Thyroid gland (tissue), 4 donors: ENCODE data around the gene FAM83C. TPM values are rescaled to one million over a fixed set of nuclear protein-coding genes. Genes with fewer than 3 reads are reported as not detected.

Source experiments
- DNase-seq, 2 donors: peaks; one replicate each; pipeline ENCODE4 v3.0.0-alpha.2; 2019
- H3K27ac ChIP-seq, 3 donors: fragments of 200-600 bp; sonication (generic); 1 replicate in 2 of 3; 2 replicates in 1 of 3; pipeline ENCODE4 v1.5.1; 2016 to 2019; ENCODE audit warnings: mild to moderate bottlenecking in 1 of 3, moderate library complexity in 1 of 3
- H3K27me3 ChIP-seq: fragments of 200-600 bp; sonication (generic); one replicate; pipeline ENCODE4 v1.5.1; 2019
- H3K36me3 ChIP-seq, 2 donors: fragments of 200-600 bp; sonication (generic); one replicate each; pipeline ENCODE4 v1.5.1; 2016 to 2019
- H3K4me1 ChIP-seq, 2 donors: fragments of 200-600 bp; sonication (generic); one replicate each; pipeline ENCODE4 v1.5.1; 2017 to 2019
- H3K4me3 ChIP-seq, 3 donors: fragments of 200-600 bp; sonication (generic); replicated peaks in 1 of 3; 1 replicate in 2 of 3; 2 replicates in 1 of 3; pipeline ENCODE4 v1.5.1; 2016; ENCODE audit warnings: mild to moderate bottlenecking in 1 of 3
- H3K9me3 ChIP-seq: fragments of 200-600 bp; sonication (generic); one replicate; pipeline ENCODE4 v1.5.1; 2017
- CTCF ChIP-seq, 6 experiments: fragments of 200-600 bp in 3 of 6; fragments of 450-650 bp in 3 of 6; sonication (generic) in 3 of 6; IDR thresholded peaks; one replicate each; pipeline ENCODE4 v1.5.1; 2016 to 2019; ENCODE audit warnings: antibody characterized with exemption in 6 of 6, mild to moderate bottlenecking in 2 of 6, inconsistent platforms in 1 of 6, moderate library complexity in 1 of 6
- POLR2A ChIP-seq, 2 donors: fragments of 450-650 bp; IDR thresholded peaks; one replicate each; pipeline ENCODE4 v1.6.1; 2017; ENCODE audit warnings: antibody characterized with exemption in 2 of 2, mild to moderate bottlenecking in 2 of 2, moderate library complexity in 1 of 2
- WGBS, 2 donors: methylation state at CpG; one replicate each; pipeline ENCODE4 v1.1.5; 2017; 5-methylcytosine and 5-hydroxymethylcytosine counted together
- intact Hi-C: fragments of 100-400 bp; cut with DNase I; formaldehyde crosslinking; loops from one replicate; pipeline ENCODE4 v1.15.1; 2023
- total RNA-seq, 4 donors: library from RNA; depleted of rRNA; stranded (reverse); fragments of >200 nt; gene quantifications; one replicate each; pipeline ENCODE4 v1.2.3, GENCODE V29; 2016

FAM83C gene
- total RNA-seq, 4 donors from 2014 or later = not detected

DNA sequence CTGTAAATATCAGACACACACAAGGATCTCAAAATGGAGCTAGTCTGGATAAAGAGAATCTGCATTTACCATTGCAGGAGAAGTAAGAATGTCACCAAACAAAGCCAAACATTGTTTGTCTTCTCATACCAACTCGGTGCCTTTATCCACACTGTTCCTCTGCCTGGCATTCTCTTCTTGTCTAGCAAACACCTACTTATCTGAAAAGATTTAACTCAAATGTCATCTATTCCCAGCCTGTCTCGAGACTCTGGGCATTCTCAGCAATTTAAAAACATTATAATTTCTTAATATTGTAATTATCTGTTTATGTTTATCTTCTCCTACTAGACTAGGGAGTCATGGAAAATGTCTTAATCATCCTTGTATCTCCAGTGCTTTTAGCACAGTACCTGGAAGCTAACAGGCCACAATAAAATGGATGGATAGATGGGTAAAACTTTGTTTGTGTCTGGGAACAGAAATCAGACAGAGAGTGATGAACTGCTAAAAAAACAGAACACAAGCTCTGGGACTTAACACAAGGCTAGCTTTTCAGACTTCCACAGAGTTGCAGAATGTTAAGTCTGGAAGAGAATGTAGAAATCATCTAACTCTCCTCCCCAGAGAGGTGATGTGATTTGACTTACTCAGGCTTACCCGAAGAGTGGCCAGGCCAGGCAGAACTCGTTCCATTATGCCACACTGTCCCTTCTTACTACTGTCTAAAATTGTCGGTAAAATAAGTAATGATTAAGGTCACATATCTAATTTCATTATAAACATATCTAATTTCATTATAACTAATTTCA is 42.3 kb upstream of the FAM83C start:
- Histone ChIP-seq H3K4me3 (no peak overlapping the region), H3K4me1 (peaks cover 15 to 16% of the 10 kb centered on the region in 2 donors), H3K9me3 (no peaks in the 10 kb centered on the region), H3K36me3 (no peaks in the 10 kb centered on the region), H3K27me3 (no peaks in the 10 kb centered on the region), H3K27ac (peak overlapping the region; percentile 46 to 64 (median 55))
- TF ChIP-seq POLR2A (IDR thresholded peaks at IDR 0.05) (no peak), CTCF (IDR thresholded peaks at IDR 0.05) (no peak)
- intact Hi-C loops = no loop called here
- 59 to 64% methylated on average over 5 of the region's 5 CpGs for WGBS, 2 donors
- DNase-seq = no peak

- peak overlapping the region; percentile 46 to 64 (median 55) for H3K27ac ChIP-seq
- 14 to 39% methylated on average over 4 of the region's 4 CpGs for WGBS, 2 donors
These were observed 41.4 kb upstream of the FAM83C start for GRCh38 chr20:35333606-35334005.

GRCh38 chr20:35332540-35333200 is 40.4 kb upstream of the FAM83C start:
- TF ChIP-seq CTCF (IDR thresholded peaks at IDR 0.05) = no peak
- TF ChIP-seq POLR2A (IDR thresholded peaks at IDR 0.05) = no peak
- peaks cover 16 to 17% of the 10 kb centered on the region in 2 donors for H3K4me1 ChIP-seq
- peak overlapping the region in 1 of 3 donors; percentile 11 for H3K27ac ChIP-seq
- H3K36me3 ChIP-seq = no peaks in the 10 kb centered on the region
- no peaks in the 10 kb centered on the region for H3K27me3 ChIP-seq
- no peak for DNase-seq
- WGBS, 2 donors = 90 to 96% methylated on average over 5 of the region's 5 CpGs
- H3K4me3 ChIP-seq = no peak overlapping the region
- intact Hi-C loops = no loop called here
- H3K9me3 ChIP-seq = no peaks in the 10 kb centered on the region

More at GRCh38 chr20:35333606-35334005, 41.4 kb upstream of the FAM83C start:
- intact Hi-C loops = no loop called here
- H3K9me3 ChIP-seq = no peaks in the 10 kb centered on the region
- peaks cover 15 to 16% of the 10 kb centered on the region in 2 donors for H3K4me1 ChIP-seq
- no peak overlapping the region for H3K4me3 ChIP-seq
- TF ChIP-seq POLR2A (IDR thresholded peaks at IDR 0.05) (no peak), CTCF (IDR thresholded peaks at IDR 0.05) (no peak)
- no peak for DNase-seq
- H3K36me3 ChIP-seq = no peaks in the 10 kb centered on the region
- H3K27me3 ChIP-seq = no peaks in the 10 kb centered on the region

- WGBS, 2 donors = 84 to 89% methylated on average over 4 of the region's 4 CpGs
- H3K36me3 ChIP-seq = no peaks in the 10 kb centered on the region
- H3K4me3 ChIP-seq = no peak overlapping the region
- TF ChIP-seq POLR2A (IDR thresholded peaks at IDR 0.05) (no peak), CTCF (IDR thresholded peaks at IDR 0.05) (peak in 3 of 6 experiments; percentile 18 to 44 (median 31))
- no peak overlapping the region for H3K27ac ChIP-seq
- DNase-seq = peak; percentile 29
- intact Hi-C loops = no loop called here
- peaks cover 28 to 29% of the 10 kb centered on the region in 2 donors for H3K4me1 ChIP-seq
- H3K27me3 ChIP-seq = no peaks in the 10 kb centered on the region
- no peaks in the 10 kb centered on the region for H3K9me3 ChIP-seq
These were observed 37.4 kb upstream of the FAM83C start for GRCh38 chr20:35329435-35330139.
